Measurements from ENCODE around the gene SLC6A9. TPM values are rescaled to one million over a fixed set of nuclear protein-coding genes. Genes with fewer than 3 reads are reported as not detected.

Gene SLC6A9
- polyA plus RNA-seq, 3 donors: not detected

DNA sequence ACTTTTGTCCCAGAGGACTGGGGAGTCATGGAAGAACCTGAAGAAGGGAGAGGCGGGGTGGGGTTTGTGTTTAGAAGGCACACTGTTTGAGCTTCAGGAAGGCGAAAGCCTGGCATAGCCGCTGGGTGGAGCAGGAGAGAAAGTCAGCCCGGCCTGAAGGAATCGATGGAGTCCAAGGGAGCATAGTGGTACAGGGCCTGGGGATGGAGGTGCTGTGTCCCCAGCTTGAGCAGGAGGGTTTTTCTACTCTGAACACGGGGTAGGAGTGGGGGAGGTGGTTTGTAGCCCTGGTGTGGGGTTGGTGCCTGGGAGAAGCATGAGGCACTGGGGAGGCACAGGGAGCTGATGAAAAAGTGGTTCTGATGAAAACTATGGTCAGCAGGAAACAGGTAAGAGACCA, 44.5 kb downstream of the SLC6A9 start:
- WGBS (ENCODE audit: insufficient coverage): 94% methylated on average over 5 of the region's 6 CpGs
- intact Hi-C loops (cut with micrococcal nuclease): no loop called here
- Mint-ChIP-seq H3K27me3 (ENCODE audit: low read depth in 3 of 3) (peaks cover 0 to 4% (median 4%) of the 10 kb centered on the region in 3 donors), H3K9me3 (peaks cover 0 to 2% (median 0%) of the 10 kb centered on the region in 7 donors), H3K27ac (no peak overlapping the region), H3K36me3 (peaks cover 3% of the 10 kb centered on the region in 2 donors), H3K4me3 (no peak overlapping the region), H3K4me1 (peaks cover 22% of the 10 kb centered on the region)
- peaks cover 19 to 27% of the 10 kb centered on the region in 2 donors for H3K4me1 ChIP-seq (ENCODE audit: control insufficient read depth in 1 of 2, insufficient read depth in 2 of 2, low read length in 2 of 2)
- no peaks in the 10 kb centered on the region for H3K9me3 ChIP-seq (replicated peaks in 1 of 2; ENCODE audit: control insufficient read depth in 1 of 2, insufficient read depth in 1 of 2, low read length in 2 of 2)
- no peak overlapping the region for H2AFZ ChIP-seq (ENCODE audit: insufficient read depth, low read depth, low read length, poor library complexity, severe bottlenecking)
- TF ChIP-seq, protein P1, sequence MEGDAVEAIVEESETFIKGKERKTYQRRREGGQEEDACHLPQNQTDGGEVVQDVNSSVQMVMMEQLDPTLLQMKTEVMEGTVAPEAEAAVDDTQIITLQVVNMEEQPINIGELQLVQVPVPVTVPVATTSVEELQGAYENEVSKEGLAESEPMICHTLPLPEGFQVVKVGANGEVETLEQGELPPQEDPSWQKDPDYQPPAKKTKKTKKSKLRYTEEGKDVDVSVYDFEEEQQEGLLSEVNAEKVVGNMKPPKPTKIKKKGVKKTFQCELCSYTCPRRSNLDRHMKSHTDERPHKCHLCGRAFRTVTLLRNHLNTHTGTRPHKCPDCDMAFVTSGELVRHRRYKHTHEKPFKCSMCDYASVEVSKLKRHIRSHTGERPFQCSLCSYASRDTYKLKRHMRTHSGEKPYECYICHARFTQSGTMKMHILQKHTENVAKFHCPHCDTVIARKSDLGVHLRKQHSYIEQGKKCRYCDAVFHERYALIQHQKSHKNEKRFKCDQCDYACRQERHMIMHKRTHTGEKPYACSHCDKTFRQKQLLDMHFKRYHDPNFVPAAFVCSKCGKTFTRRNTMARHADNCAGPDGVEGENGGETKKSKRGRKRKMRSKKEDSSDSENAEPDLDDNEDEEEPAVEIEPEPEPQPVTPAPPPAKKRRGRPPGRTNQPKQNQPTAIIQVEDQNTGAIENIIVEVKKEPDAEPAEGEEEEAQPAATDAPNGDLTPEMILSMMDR (IDR thresholded peaks at IDR 0.05): no peak
- no peak overlapping the region for H3K9ac ChIP-seq (ENCODE audit: insufficient read depth, low read length, poor library complexity, severe bottlenecking)
- no peak overlapping the region for H3K27ac ChIP-seq (ENCODE audit: low read depth in 1 of 2, low read length in 2 of 2)
- H3K27me3 ChIP-seq (ENCODE audit: control insufficient read depth in 2 of 2, insufficient read depth in 2 of 2, low read length in 2 of 2): no peaks in the 10 kb centered on the region
- no peaks in the 10 kb centered on the region for H3K79me2 ChIP-seq (ENCODE audit: insufficient read depth, low read length)
- no peak for DNase-seq
- H4K20me1 ChIP-seq (ENCODE audit: insufficient read depth, low read length): no peaks in the 10 kb centered on the region
- no peak overlapping the region for H3K4me3 ChIP-seq (replicated peaks in 1 of 3; ENCODE audit: low read depth in 2 of 3, low read length in 3 of 3)
- no peaks in the 10 kb centered on the region for H3K36me3 ChIP-seq (replicated peaks in 1 of 2; ENCODE audit: control insufficient read depth in 1 of 2, insufficient read depth in 2 of 2, low read length in 2 of 2)
- H3K4me2 ChIP-seq (replicated peaks; ENCODE audit: extremely low read depth, low read length, poor library complexity, severe bottlenecking): no peak overlapping the region

DNA sequence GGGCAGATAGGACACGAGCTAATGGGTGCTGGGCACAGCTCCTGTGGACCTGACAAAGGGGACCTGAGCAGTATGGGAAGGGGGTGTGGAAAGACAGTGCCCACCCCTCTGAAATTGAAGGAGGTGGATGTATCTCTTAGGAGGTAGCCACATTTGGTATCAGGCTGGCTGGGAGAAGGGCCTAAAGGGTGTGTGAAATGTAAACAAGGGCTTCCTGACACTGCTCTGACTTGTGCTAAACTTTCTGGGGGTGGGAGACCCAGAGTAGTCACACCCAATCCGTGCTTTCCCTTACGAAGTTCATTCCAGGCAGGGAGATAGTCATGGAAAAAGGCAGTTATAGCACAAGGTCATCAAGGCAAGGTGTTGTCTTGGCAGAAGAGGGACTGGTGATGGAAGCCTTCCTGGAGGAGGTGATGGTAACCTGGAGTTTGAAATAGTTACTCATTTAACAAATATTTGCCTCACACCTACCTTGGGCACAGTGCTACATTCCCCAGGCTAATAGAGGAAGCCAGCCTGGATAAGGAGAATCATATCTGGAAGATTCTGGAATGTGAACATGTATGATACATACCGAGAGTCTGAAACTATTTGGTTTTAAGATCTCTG, 45.2 kb downstream of the SLC6A9 start:
- no peak for DNase-seq
- intact Hi-C loops (cut with micrococcal nuclease): no loop called here
- Mint-ChIP-seq H3K27ac (peak overlapping the region in 3 of 7 donors; percentile 10 to 45 (median 32)), H3K4me1 (peaks cover 22% of the 10 kb centered on the region), H3K36me3 (peaks cover 3% of the 10 kb centered on the region in 2 donors), H3K9me3 (peaks cover 0 to 2% (median 0%) of the 10 kb centered on the region in 7 donors), H3K27me3 (ENCODE audit: low read depth in 3 of 3) (peaks cover 0 to 4% (median 4%) of the 10 kb centered on the region in 3 donors), H3K4me3 (no peak overlapping the region)
- no peaks in the 10 kb centered on the region for H3K9me3 ChIP-seq (replicated peaks in 1 of 2; ENCODE audit: control insufficient read depth in 1 of 2, insufficient read depth in 1 of 2, low read length in 2 of 2)
- no peak overlapping the region for H3K9ac ChIP-seq (ENCODE audit: insufficient read depth, low read length, poor library complexity, severe bottlenecking)
- H3K4me3 ChIP-seq (replicated peaks in 1 of 3; ENCODE audit: low read depth in 2 of 3, low read length in 3 of 3): no peak overlapping the region
- peaks cover 19 to 23% of the 10 kb centered on the region in 2 donors for H3K4me1 ChIP-seq (ENCODE audit: control insufficient read depth in 1 of 2, insufficient read depth in 2 of 2, low read length in 2 of 2)
- TF ChIP-seq, protein P1 (IDR thresholded peaks at IDR 0.05): no peak
- no peaks in the 10 kb centered on the region for H3K79me2 ChIP-seq (ENCODE audit: insufficient read depth, low read length)
- no peaks in the 10 kb centered on the region for H3K27me3 ChIP-seq (ENCODE audit: control insufficient read depth in 2 of 2, insufficient read depth in 2 of 2, low read length in 2 of 2)
- H3K4me2 ChIP-seq (replicated peaks; ENCODE audit: extremely low read depth, low read length, poor library complexity, severe bottlenecking): no peak overlapping the region
- 94% methylated on average over 2 of the region's 4 CpGs for WGBS (ENCODE audit: insufficient coverage)
- no peaks in the 10 kb centered on the region for H3K36me3 ChIP-seq (replicated peaks in 1 of 2; ENCODE audit: control insufficient read depth in 1 of 2, insufficient read depth in 2 of 2, low read length in 2 of 2)
- H2AFZ ChIP-seq (ENCODE audit: insufficient read depth, low read depth, low read length, poor library complexity, severe bottlenecking): no peak overlapping the region
- no peak overlapping the region for H3K27ac ChIP-seq (ENCODE audit: low read depth in 1 of 2, low read length in 2 of 2)
- no peaks in the 10 kb centered on the region for H4K20me1 ChIP-seq (ENCODE audit: insufficient read depth, low read length)

All from CD14-positive monocyte (primary cell).